Body of pancreas (tissue), 4 donors: ENCODE data around the gene CDK19. TPM values are rescaled to one million over a fixed set of nuclear protein-coding genes. Genes with fewer than 3 reads are reported as not detected.

Experiments used
- ATAC-seq: fragments of 150-250 bp; one replicate; pipeline ENCODE4 v1.9.1; 2016
- DNase-seq, 4 donors: peaks; one replicate each; pipeline ENCODE4 v3.0.0-alpha.2; 2019
- H3K27ac ChIP-seq, 4 donors: fragments of 200-600 bp; sonication (generic); 1 replicate in 3 of 4; 2 replicates in 1 of 4; pipeline versions ENCODE4 v1.5.1 to v1.6.1; 2016 to 2019; ENCODE audit warnings: mild to moderate bottlenecking in 1 of 4, mixed read lengths in 1 of 4, moderate library complexity in 1 of 4
- H3K27me3 ChIP-seq, 2 donors: fragments of 200-600 bp; sonication (generic); one replicate each; pipeline ENCODE4 v1.6.0; 2016; ENCODE audit warnings: mild to moderate bottlenecking in 1 of 2
- H3K36me3 ChIP-seq, 2 donors: fragments of 200-600 bp; sonication (generic); replicated peaks in 1 of 2; 2 replicates each; pipeline ENCODE4 v1.5.1; 2016; ENCODE audit warnings: low read depth in 2 of 2; ENCODE audit not compliant: insufficient read depth in 1 of 2
- H3K4me1 ChIP-seq: fragments of 200-600 bp; sonication (generic); one replicate; pipeline ENCODE4 v1.6.0; 2016
- H3K4me3 ChIP-seq, 2 donors: fragments of 200-600 bp; sonication (generic); 1 replicate in 1 of 2; 2 replicates in 1 of 2; pipeline ENCODE4 v1.5.1; 2016 to 2019
- H3K9me3 ChIP-seq, 3 donors: fragments of 200-600 bp; sonication (generic); 1 replicate in 2 of 3; 2 replicates in 1 of 3; pipeline ENCODE4 v1.5.1; 2016
- POLR2A ChIP-seq, 3 donors: fragments of 450-650 bp; IDR thresholded peaks; one replicate each; pipeline ENCODE4 v1.6.1; 2016; ENCODE audit warnings: antibody characterized with exemption in 3 of 3, mild to moderate bottlenecking in 2 of 3
- WGBS, 2 donors: methylation state at CpG; one replicate each; pipeline ENCODE4 v1.1.5; 2017; 5-methylcytosine and 5-hydroxymethylcytosine counted together
- intact Hi-C: fragments of 100-400 bp; cut with DNase I; formaldehyde crosslinking; loops from one replicate; pipeline ENCODE4 v1.15.1; 2023
- total RNA-seq, 2 donors: library from RNA; depleted of rRNA; stranded (reverse); fragments of >200 nt; gene quantifications; one replicate each; pipeline ENCODE4 v1.1.0, GENCODE V29; 2016
- TF ChIP-seq, protein P1 (sequence below), 7 experiments: fragments of 450-650 bp in 4 of 7; fragments of 200-600 bp in 3 of 7; sonication (generic) in 3 of 7; IDR thresholded peaks; one replicate each; pipeline ENCODE4 v1.5.1; 2016 to 2019; ENCODE audit warnings: antibody characterized with exemption in 7 of 7

The CDK19 gene
- total RNA-seq, 2 donors from 2014 or later, result 4.0 to 8.0 TPM

DNA sequence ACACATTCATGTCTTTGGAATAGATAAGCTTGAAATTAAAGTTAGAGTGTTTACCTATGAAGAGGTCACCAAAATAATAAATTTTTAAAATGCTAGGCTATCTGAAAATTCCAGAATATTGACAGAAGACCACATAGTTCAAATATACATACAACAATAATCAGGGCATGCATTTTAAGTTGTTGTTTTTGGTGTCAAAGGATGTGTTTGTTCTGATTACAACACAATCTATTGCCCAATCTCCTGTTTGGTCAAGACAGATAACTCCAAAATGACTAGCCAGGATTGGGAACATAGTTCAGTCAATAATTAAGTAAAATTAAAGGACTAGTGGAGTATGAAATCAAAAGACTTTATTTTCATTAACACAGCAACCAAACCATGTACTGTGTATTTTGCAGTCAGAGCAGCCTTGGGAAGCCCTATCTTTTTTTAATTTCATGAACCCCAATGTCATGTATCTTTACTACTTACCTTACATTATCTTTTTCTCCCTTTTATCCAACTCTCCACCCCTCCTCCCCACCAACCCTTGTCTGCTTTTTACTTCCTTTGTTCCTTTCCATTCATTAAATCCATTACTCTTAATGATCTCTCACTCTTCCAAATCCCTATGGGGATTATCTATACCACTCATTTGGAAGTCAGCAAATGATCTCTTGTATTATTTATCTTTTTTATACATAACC is 111.2 kb downstream of the CDK19 start:
- H3K27ac ChIP-seq, result no peak overlapping the region
- no peak overlapping the region for H3K4me3 ChIP-seq
- no peaks in the 10 kb centered on the region for H3K36me3 ChIP-seq
- H3K27me3 ChIP-seq, result no peaks in the 10 kb centered on the region
- no peaks in the 10 kb centered on the region for H3K9me3 ChIP-seq
- ATAC-seq (no peak), DNase-seq (no peak)
- H3K4me1 ChIP-seq, result peaks cover 3% of the 10 kb centered on the region
- intact Hi-C loops, result no loop called here
- no peak for TF ChIP-seq POLR2A (IDR thresholded peaks at IDR 0.05)
- TF ChIP-seq, protein P1, sequence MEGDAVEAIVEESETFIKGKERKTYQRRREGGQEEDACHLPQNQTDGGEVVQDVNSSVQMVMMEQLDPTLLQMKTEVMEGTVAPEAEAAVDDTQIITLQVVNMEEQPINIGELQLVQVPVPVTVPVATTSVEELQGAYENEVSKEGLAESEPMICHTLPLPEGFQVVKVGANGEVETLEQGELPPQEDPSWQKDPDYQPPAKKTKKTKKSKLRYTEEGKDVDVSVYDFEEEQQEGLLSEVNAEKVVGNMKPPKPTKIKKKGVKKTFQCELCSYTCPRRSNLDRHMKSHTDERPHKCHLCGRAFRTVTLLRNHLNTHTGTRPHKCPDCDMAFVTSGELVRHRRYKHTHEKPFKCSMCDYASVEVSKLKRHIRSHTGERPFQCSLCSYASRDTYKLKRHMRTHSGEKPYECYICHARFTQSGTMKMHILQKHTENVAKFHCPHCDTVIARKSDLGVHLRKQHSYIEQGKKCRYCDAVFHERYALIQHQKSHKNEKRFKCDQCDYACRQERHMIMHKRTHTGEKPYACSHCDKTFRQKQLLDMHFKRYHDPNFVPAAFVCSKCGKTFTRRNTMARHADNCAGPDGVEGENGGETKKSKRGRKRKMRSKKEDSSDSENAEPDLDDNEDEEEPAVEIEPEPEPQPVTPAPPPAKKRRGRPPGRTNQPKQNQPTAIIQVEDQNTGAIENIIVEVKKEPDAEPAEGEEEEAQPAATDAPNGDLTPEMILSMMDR (IDR thresholded peaks at IDR 0.05), result no peak

DNA sequence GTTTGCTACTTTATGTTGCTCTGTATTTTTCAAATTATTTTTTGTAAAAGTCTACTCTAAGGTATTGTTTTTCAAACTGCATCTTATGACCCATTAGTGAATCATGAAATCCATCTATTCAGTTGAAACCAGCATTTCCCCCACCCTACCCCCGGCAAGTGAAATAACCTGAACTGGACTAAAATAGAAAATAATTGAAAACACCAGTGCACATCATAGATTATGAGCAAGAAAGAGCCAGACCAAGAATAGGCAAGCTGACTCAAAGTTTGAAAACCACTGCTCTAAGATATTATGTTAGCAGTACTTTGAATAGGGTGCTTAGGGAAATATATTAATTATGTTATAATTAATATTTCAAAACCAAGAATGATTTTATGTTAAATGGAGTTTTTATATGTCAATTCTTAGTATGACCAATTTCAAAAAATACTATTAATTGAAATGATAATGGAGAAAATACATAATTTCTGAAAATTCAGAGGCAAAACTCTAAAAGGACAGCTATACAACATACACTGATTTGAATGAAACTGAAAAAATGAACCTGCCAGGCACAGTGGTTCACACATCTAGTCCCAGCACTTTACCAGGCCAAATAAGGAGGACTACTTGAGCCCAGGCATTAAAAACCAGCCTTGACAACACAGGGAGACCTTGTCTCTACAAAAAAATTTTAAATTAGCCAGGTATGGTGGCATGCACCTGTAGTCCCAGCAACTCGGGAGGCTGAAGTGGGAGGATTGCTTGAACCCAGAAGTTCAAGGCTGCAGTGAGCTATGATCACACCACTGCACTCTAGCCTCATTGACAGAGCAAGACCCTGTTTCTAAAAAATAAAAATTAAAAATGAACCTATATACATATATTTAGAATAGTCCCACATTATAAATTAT is 112.0 kb downstream of the CDK19 start:
- TF ChIP-seq, protein P1 (IDR thresholded peaks at IDR 0.05), result no peak
- TF ChIP-seq POLR2A (IDR thresholded peaks at IDR 0.05), result no peak
- WGBS, 2 donors, result 50 to 55% methylated on average over 2 of the region's 2 CpGs
- ATAC-seq (no peak), DNase-seq (no peak)
- no peak overlapping the region for H3K27ac ChIP-seq
- intact Hi-C loops, result no loop called here
- no peaks in the 10 kb centered on the region for H3K9me3 ChIP-seq
- no peaks in the 10 kb centered on the region for H3K36me3 ChIP-seq
- peaks cover 3% of the 10 kb centered on the region for H3K4me1 ChIP-seq
- no peak overlapping the region for H3K4me3 ChIP-seq
- H3K27me3 ChIP-seq, result no peaks in the 10 kb centered on the region

DNA sequence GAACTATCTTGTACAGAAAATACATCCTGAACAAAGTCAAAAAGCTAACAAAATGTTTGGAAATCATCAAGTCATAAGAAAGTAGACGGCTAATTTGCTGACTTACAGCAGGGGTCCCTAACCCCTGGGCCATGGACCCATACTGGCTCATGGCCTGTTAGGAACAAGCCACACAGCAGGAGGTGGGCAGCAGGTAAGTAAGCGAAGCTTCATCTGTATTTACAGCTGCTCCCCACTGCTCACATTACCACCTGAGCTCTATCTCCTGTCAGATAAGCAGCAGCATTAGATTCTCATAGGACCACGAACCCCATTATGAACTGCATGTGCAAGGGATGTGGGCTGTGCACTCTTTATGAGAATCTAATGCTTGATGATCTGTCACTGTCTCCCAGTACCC is 115.5 kb downstream of the CDK19 start:
- no peak for TF ChIP-seq POLR2A (IDR thresholded peaks at IDR 0.05)
- TF ChIP-seq, protein P1 (IDR thresholded peaks at IDR 0.05), result no peak
- Histone ChIP-seq H3K36me3 (no peaks in the 10 kb centered on the region), H3K4me3 (no peak overlapping the region), H3K9me3 (no peaks in the 10 kb centered on the region), H3K27me3 (no peaks in the 10 kb centered on the region), H3K27ac (no peak overlapping the region), H3K4me1 (peaks cover 3% of the 10 kb centered on the region)
- intact Hi-C loops, result no loop called here
- 65 to 85% methylated on average over 3 of the region's 3 CpGs for WGBS, 2 donors
- ATAC-seq (no peak), DNase-seq (no peak)

DNA sequence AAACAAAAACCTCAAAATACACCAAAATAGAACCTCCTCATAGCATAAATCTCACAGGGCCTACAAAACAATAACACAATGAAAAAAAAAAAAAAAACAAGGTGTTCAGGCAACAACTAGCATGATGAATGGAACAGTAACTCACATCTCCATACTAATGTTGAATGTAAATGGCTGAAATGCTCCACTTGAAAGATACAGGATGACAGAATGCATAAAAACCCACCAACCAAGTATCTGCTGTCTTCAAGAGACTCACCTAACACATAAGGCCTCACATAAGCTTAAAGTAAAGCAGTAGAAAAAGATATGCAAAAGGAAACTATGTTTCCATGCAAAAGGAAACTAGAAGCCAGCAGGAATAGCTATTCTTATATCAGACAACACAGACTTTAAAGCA is 121.3 kb downstream of the CDK19 start:
- H3K4me3 ChIP-seq, result no peak overlapping the region
- no peaks in the 10 kb centered on the region for H3K36me3 ChIP-seq
- intact Hi-C loops, result no loop called here
- no peak for ATAC-seq
- H3K27ac ChIP-seq, result no peak overlapping the region
- no peak for DNase-seq
- no peaks in the 10 kb centered on the region for H3K27me3 ChIP-seq
- no peaks in the 10 kb centered on the region for H3K4me1 ChIP-seq
- TF ChIP-seq, protein P1 (IDR thresholded peaks at IDR 0.05), result no peak
- no peak for TF ChIP-seq POLR2A (IDR thresholded peaks at IDR 0.05)
- H3K9me3 ChIP-seq, result no peaks in the 10 kb centered on the region
